Stimulated activated CD4-positive, alpha-beta T cell treated with anti-CD3 and anti-CD28 coated beads, Interleukin-15, amount 100 ng/mL, for 48 hours (primary cell): ENCODE measurements around the gene RTF2.

Experiments
- DNase-seq, 2 donors: peaks; one replicate each; pipeline ENCODE4 v3.0.0-alpha.2; 2020; ENCODE audit warnings: low read depth in 2 of 2

RTF2 gene

DNA sequence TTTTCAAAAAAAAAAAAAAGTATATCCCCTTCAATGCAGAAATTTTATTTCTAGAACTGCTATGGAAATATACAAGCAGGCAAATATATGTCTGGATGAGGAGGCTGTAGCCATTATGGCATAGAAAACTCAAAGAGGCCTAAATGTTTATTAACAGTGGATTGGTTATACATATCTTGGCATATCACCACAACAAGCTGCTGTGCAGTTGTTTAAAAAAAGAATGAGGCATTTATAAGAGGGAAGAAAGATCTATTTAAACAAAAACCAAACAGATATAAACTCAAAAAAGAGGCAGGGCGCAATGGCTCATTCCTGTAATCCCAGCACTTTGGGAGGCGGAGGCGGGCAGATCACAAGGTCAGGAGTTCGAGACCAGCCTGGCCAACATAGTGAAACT is 30.1 kb upstream of the RTF2 start:
- DNase-seq: no peak

DNA sequence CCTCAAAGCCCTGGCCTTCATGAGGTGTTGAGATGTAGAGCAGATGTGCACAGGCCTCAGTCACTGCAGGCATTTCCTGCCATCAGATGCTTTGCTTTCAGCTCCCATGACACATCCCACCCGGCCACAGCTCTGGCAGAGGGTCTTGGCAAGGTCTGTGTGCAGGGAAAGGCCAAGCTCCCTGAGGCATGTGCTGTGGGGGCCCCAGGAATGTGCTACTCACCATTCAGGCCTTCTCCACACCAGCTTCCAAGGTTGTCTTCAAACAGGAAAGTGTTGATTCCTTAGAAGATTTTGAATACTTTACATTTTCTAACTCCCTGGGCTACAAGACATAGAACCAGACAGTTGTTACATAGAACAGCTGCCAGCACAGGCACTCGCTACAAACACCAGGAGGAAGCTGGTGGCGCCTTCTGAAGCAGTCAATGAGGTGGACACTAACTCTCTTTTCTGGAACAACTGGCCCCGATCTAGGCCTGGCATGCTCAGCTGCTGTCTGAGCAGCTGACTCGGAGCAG is 28.6 kb upstream of the RTF2 start:
- no peak for DNase-seq

DNA sequence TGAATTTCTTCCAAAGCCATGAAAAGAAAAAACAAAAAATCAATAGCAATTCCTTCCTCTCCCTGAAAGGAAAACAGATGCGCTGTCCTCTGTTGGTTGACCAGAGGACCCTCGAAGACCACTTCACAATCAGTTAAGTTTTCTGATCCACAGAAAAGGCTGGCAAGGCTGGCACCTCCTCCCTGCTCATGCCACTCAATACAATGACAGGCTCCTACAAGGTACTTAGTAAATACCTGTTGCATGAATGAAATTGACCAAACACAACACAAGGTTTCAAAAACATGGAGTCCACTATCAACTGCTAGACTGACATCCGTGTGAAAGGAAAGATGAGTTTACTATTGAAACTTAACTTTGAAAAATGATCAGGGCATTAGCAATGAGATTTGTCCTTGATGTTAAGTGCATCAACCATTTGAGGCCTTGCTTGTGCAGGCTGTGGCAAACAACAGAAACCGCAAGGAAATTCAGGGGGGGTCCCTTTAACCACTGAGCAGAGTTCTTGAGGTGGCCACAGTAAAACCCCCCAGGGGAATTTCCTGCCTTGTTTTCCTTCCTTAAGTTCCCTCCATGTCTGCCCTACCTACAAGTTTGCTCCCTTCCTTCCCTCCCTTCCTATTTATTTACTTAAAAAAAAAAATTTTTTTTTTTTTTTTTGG is 27.9 kb upstream of the RTF2 start:
- DNase-seq: peak in 1 of 2 donors; percentile 27

DNA sequence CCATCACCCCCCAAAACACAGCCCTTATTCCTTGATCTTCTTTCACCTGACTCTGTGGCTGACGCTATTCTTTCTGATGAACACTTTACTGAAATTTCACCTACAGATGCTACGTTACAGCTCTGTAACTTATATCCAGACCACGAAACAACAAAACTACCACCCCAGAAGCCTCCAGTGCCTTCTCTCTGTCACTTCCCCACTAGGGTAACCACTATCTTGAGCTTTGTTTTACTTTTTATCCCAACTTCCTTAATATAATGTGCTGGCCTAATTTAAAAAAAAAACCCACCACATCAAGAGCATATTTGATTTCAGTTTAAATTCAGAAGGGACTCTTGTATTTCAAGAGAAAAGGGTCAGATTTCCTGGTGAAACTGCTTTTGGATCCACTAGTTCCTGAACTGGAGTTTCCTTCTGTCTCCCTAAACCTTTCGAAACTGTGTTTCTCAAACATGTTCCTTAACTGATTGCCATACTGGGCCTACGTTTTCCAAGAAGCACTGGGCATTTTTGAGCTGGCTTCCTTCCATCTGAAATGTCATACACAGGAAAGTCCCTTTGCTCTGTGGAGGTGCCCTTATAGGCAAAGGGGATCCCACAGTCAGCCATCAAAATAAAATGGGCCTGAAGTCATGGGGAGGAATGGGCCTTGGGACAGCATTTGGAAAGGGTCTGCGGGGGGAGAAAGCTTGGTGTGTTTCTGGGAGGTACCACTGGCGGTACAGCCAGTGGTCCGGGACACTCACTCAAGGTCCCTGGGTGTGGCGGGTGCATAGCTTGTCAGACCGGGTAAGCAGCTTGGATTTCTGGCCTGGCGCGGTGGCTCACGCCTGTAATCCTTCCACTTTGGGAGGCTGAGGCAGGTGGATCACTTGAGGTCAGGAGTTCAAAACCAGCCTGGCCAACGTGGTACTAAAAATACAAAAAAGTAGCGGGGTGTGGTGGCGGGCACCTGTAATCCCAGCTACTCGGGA is 25.8 kb upstream of the RTF2 start:
- DNase-seq: no peak

DNA sequence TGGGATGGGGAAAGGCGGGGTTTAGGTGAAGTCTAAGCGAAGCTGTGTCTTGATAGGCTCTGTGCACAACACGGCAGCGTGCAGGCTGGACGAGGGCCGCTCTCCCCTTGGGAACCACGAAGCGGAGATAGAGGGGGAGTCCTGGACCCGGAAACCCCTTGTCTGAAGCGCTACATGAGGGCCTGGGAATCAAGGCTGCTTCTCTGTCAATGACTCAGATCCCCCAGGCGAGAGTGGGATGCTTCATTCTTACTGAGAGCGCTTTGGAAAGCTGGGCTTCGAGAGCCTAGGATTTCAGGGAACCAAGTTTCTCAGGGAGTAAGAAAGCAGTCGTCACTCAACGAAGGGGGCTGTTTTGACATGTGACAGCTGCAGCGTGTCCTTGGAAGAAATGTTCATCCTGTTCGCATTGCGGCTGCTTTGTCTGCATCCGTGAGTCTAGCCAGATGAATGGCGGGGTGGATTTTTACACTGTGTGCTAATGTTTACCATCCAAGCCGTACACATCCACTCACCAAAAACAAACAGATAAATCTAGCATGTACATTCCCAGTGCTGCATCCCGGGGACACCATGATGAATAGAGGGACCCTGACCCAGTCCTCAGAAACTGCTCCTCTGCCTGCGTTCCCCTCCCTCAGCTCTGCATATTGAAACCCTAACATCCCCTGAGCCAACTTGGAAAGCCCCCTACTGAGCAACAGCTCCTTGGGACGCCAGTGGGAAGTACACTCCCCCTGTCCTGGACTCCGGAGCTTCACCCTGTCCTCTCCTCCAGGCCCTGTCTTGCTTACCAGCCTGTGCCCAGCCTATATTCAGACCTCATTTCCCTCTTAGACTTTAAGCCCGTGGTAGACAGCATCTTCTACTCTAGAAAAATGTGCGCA is 24.5 kb upstream of the RTF2 start:
- no peak for DNase-seq

DNA sequence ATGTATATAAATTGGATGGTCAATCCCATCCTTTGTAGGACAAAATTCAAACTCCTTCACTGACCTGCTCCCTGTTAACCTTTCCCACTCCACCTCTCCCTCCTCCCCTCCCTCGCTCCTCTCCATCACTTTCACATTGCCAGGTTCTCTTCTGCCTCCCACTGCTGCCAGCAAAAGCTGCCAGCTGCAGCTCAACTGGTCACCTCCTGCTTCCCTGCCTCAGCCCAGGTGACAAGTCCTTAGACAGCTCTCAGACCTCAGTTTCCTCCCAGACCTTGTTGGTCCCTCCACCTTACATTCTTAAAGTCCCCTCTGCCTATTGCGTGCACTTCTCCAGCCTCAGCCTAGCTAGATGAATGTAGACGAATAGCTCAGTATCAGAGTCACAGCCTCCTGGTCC is 23.3 kb upstream of the RTF2 start:
- DNase-seq: no peak

DNA sequence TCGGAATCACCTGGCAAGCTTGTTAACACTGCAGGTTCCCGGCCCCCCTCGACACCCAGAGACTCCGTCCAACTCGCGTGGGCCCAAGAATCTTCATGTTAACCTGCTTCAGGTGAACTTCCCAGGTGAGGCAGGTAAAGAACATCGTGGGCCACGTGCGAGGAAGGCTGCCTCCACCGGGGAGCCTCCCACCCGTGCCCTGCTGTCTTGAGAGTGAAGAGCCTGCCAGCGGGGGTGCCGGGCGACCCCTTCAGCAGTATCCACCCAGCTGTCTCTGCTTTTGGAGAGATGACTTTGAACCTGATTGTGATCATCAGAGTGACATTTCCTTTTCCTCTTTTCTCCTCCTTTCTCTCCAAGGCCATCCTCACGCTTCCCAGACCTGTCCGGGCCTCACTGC is 22.9 kb upstream of the RTF2 start:
- DNase-seq: no peak

DNA sequence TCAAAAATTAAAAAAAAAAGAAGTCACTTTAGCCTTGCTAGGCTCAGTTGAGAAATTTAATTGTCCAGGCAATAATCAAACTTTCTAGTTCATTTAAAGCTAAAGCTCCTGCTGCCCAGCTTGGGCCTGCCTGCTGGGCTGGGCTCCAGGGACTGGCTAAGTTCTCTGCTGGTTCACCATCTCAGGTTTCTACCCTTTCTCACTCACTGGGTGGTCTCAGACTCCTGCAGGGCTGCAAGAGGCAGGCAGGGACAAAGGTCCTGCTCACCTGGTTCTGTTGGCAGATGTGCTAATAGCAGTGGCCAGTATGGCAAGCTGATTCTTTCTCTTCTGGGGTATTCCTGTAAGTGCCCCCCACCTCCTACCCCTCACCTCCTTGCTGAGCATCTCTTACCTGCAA is 21.2 kb upstream of the RTF2 start:
- no peak for DNase-seq

DNA sequence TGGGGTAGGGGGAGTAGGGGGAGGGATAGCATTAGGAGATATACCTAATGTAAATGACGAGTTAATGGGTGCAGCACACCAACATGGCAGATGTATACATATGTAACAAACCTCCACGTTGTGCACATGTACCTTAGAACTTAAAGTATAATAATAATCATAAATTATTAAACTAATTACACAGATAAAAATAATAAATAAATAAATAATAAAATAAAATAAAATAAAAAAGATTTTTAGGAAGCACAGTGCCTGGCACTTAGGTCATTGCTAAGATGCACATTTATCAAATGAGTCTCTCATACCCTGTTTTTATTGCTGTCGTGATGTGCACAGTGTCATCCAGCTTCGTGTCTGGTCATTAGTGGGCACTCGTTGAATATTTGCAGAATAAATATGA is 19.0 kb upstream of the RTF2 start:
- no peak for DNase-seq

DNA sequence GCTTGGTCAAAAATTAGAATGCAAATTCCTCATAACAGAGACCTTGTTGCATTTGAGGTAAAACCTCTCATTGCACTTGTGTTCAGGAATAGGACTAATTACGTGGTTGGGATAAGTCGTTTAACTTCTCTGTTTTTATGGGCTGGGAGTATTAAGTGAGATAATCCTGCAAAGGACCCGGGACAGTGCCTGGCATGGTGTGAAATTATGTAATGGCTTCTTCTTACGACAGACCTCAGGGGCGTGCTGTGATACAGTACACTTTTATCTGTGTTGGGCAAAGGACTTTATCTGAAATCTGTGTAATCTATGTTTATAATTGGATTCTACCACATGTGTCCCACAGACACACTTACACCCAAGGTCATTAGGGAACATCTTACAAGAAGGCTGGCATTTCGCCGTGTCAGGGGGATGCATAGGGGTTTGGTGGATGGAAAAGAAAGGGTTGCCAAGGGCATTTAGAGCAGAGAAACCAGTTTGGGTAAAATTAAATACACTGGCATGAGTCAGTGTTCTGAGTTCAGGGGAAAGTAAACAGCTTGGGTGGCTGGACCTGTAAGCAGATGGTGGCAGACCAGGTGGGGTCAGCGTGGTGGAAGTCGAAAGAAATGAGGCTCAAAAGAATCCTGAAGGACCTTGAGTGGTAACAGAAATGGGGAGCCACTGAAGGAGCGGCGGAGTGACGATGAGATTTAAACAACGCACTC is 17.2 kb upstream of the RTF2 start:
- no peak for DNase-seq

DNA sequence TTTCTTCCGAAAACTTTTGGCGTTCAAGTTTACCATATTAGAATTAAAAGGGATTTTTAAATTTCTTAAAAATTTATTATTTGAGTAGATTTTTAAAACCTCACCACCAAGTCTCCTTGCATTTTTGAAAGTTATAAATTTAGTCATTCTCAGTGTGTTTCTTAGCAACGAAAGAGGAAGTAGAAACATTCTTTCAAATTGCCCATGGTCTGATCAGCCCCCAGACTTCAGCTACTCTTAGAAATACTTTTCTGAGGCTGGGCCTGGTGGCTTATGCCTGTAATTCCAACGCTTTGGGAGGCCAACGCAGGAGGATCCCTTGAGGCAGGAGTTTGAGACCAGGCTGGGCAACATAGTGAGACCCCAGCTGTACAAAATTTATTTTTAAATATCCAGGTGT is 15.1 kb upstream of the RTF2 start:
- no peak for DNase-seq

DNA sequence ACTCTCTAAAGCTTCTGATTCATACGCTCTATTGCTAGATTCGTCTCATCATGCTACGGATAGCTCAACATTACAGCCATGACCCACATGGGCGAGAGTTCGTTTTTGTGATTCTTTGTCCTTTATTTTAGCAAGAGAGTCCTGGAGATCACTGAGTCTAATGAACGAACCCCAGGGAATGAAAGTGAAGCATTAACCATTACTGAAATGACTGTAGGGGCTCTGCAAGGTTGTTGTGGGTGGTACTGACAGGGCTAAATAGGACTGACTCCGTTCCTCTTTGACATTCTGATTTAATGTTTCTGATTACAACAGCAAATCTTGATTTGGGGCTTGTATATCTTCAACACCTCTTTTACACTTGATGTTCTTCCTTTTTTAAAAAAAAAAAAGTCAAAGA is 13.7 kb upstream of the RTF2 start:
- no peak for DNase-seq

DNA sequence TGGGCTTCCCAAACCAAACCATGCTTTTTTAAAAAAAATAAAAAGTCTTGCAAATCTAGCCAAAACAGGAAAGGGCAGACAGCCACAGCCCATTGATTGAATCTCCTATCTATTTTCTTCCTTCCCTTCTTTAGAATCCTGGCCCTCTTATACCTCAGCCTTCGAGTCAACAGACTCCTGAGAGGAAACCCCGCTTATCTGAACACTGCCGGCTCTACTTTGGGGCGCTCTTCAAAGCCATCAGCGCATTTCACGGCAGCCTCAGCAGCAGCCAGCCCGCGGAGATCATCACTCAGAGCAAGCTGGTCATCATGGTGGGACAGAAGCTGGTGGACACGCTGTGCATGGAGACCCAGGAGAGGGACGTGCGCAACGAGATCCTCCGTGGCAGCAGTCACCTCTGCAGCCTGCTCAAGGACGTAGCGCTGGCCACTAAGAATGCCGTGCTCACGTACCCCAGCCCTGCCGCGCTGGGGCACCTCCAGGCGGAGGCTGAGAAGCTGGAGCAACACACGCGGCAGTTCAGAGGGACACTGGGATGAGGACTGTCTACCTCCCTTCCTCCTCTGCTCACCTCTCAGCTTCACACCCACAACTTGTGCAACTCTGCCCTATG is 10.1 kb upstream of the RTF2 start:
- DNase-seq: no peak

DNA sequence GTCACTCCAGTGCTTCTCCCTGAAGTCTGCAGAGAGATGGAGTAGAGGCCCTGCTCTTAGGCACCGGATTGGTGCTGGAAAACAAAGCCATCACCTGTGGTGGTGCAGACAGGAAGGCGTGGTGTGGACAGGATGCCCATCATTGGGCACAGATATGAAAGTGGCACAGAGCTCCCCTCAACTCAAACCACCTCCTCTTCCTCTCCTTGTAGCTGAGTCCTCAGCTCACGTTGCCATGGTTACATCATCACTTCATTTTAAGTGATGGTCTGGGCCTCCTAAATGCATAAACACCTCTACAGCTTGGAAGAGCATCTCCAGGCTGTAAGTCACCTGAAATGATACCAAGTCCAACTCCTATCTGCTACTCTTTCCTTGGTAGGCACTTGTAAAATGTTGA is 8.0 kb upstream of the RTF2 start:
- no peak for DNase-seq

DNA sequence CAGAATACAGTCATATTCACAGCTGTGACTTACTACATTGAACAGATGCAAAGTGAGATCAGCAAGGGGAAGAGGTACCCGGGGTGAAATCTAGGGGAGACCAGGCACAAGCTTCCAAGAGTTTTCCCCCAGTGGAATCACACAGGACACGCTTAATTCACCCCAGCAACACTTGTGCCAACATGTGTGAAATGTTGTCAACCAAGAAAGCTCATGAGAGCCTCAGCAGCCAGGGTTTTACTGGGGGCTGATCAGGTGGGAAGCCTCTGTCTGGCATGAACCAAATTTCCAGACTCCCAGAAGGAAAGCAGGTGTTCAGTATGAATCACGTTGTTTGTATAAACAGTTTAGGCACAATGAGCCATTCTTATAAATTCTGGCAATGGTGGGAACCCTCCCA is 6.9 kb upstream of the RTF2 start:
- no peak for DNase-seq

DNA sequence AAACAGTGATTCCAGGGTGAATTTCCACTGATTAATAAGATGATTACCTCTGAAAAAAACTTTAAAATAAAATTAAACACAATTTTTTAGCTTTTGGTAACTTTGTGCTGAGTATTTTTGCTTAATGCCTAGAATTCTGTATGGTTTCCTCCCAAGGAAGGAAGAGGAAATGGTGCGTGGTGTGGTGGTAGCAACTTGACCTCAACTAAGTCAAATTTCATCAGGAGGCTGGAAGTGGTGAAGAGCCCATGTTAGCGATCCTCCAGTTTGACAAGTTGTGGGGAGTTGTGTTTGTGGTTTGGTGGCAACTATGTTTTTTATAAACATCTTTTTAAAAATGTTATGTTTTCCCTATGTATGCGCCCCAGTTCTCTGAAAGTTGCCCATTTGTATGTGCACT is 5.0 kb upstream of the RTF2 start:
- no peak for DNase-seq

DNA sequence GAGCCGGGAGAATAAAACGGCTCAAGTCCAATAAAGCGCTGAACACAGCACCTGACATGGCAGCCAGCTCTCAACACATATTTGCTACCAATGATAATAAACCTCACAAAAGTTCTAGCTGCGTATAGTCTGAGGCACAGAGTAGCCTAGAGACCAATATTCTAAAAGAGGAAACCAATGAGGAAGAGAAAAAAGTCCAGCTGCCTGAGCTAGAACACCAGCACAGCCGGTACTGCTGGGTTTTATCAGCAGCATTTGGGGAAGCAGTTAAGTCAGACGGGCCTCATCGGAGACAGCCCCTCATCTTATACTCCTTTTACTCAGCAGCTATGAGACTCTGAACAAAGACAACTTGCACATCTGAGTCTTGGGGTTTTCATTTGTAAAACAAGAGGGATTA is 2.4 kb upstream of the RTF2 start:
- no peak for DNase-seq

DNA sequence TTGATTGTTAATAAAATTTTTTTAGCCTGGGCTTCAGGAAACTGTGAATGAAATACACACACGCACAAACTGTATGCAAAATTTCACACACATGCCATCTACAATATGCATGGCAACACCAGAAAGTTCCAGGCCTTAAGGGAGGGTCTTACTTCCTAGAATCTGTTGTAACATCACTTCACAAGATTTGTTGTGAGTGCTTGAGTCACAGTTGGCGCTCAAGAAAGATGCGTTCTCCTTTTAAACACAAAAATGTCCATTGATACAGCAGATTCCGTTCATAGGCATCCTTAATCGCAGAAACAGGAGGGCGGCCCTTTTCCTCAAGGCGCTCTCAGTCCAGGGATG is 485 bp upstream of the RTF2 start:
- DNase-seq: no peak

DNA sequence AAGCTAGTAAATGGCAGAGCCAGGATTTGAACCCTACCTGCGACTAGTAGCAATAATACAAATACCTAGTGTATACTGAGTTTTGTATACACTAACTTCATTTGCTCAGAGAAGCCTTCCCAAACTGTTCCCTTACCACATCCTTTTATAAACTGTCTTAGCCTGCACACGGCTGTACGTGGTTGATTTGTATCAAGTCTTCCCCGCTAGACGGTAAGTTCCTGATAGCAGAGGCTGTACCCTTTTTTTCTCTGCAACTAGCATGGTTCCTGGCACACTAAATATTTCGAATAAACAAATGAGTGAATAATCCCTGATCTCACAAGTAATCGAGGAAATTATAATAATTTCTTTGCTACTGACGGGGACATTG is 636 bp downstream of the RTF2 start:
- no peak for DNase-seq

DNA sequence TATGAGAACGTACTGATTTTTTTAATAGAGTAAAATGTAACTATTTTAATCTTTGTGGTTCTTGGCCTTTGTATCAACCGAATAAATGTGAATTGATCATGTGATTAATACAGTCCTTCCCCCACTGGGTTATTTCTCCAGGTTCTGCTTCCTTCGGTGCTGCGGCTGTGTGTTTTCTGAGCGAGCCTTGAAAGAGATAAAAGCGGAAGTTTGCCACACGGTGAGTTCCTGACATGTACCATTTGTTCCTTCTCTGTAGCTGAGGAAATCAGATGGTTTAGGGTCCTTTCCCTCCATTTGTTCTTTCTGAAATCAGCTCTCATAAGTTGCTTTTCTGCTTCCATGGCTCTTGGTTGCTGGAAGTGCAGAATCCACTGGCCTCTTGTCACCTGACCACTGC is 15.5 kb downstream of the RTF2 start:
- DNase-seq: no peak

DNA sequence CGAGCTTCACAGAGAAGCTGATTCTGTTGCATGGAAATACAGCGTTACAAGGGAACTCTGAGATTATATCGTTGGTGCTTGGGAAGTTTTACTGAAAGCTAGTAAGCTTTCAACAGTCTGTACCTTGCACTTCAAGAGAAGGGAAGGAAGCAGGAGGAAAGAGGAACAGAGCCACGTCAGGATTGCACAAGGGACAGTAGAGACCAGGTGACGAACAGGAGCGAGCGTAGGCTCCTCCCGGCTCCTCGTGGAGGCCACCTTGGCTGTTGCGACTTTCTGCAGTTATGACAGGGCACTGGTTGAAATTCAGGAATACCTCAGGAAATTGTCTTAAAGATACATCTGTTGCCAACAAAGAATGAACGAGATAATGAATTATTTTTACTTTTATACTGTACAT is 18.8 kb downstream of the RTF2 start:
- no peak for DNase-seq
